Measurements from ENCODE around the gene ADAMTSL5. TPM values are rescaled to one million over a fixed set of nuclear protein-coding genes. Genes with fewer than 3 reads are reported as not detected.

The ADAMTSL5 gene
- total and polyA plus RNA-seq, 10 donors, result 0.13 to 2.0 (median 0.50) TPM

- H3K27ac ChIP-seq, result no peak overlapping the region
- peak; percentile 78 for DNase-seq
Measured at GRCh38 chr19:1469255-1470054, 43.4 kb downstream of the ADAMTSL5 start.

GRCh38 chr19:1468821-1469254, 44.0 kb downstream of the ADAMTSL5 start:
- H3K4me1 ChIP-seq, result peaks cover 50 to 89% (median 74%) of the 10 kb centered on the region in 6 donors
- intact Hi-C loops (cut with DNase I; ENCODE audit: low total_unique reads), result no loop called here

More at GRCh38 chr19:1469255-1470054, 43.4 kb downstream of the ADAMTSL5 start:
- no peak for TF ChIP-seq POLR2AphosphoS5 (IDR thresholded peaks at IDR 0.05)
- H3K27me3 ChIP-seq (replicated peaks in 1 of 7), result peaks cover 21 to 97% (median 82%) of the 10 kb centered on the region in 7 donors
- H3K4me3 ChIP-seq, result peak overlapping the region; percentile 18 to 72 (median 46)
- 1 to 4% (median 2%) methylated on average over 9 to 117 of the region's 117 CpGs for WGBS, 5 donors
- H3K9me3 ChIP-seq, result no peaks in the 10 kb centered on the region
- intact Hi-C loops (cut with DNase I; ENCODE audit: low total_unique reads), result no loop called here
- peaks cover 50 to 95% (median 74%) of the 10 kb centered on the region in 6 donors for H3K4me1 ChIP-seq
- peaks cover 0 to 23% (median 5%) of the 10 kb centered on the region in 6 donors for H3K36me3 ChIP-seq

GRCh38 chr19:1468274-1468820, 44.5 kb downstream of the ADAMTSL5 start:
- Histone ChIP-seq H3K4me1 (peaks cover 50 to 84% (median 72%) of the 10 kb centered on the region in 6 donors), H3K4me3 (peak overlapping the region in 6 of 8 donors; percentile 4 to 72 (median 45)), H3K27ac (no peak overlapping the region), H3K9me3 (no peaks in the 10 kb centered on the region), H3K36me3 (peaks cover 0 to 13% (median 0%) of the 10 kb centered on the region in 6 donors), H3K27me3 (replicated peaks in 1 of 7) (peaks cover 21 to 91% (median 82%) of the 10 kb centered on the region in 7 donors)
- TF ChIP-seq POLR2A (IDR thresholded peaks at IDR 0.05) (no peak), POLR2AphosphoS5 (IDR thresholded peaks at IDR 0.05) (peak in 1 of 3 donors; percentile 8), CTCF (IDR thresholded peaks at IDR 0.05 in 8 of 11, conservative IDR thresholded peaks at IDR 0.05 in 3 of 11) (no peak)
- WGBS, 5 donors, result 2 to 11% (median 5%) methylated on average over 16 to 49 of the region's 49 CpGs
- DNase-seq, result no peak
- intact Hi-C loops (cut with DNase I; ENCODE audit: low total_unique reads), result no loop called here

More at GRCh38 chr19:1468821-1469254, 44.0 kb downstream of the ADAMTSL5 start:
- H3K36me3 ChIP-seq, result peaks cover 0 to 17% (median under 1%) of the 10 kb centered on the region in 6 donors
- peak overlapping the region in 7 of 8 donors; percentile 4 to 72 (median 43) for H3K4me3 ChIP-seq
- TF ChIP-seq POLR2A (IDR thresholded peaks at IDR 0.05), result no peak
- TF ChIP-seq POLR2AphosphoS5 (IDR thresholded peaks at IDR 0.05), result no peak
- peaks cover 21 to 96% (median 82%) of the 10 kb centered on the region in 7 donors for H3K27me3 ChIP-seq (replicated peaks in 1 of 7)
- no peak overlapping the region for H3K27ac ChIP-seq
- DNase-seq, result no peak
- H3K9me3 ChIP-seq, result no peaks in the 10 kb centered on the region
- 1 to 7% (median 4%) methylated on average over 15 to 47 of the region's 47 CpGs; no CpG with 5 or more reads in 1 of the 5 donors for WGBS, 5 donors

GRCh38 chr19:1467490-1468273, 45.1 kb downstream of the ADAMTSL5 start:
- DNase-seq, result peak; percentile 67
- intact Hi-C loops (cut with DNase I; ENCODE audit: low total_unique reads), result no loop called here

More at GRCh38 chr19:1467490-1468273, 45.1 kb downstream of the ADAMTSL5 start:
- Histone ChIP-seq H3K4me1 (peaks cover 50 to 77% (median 70%) of the 10 kb centered on the region in 6 donors), H3K4me3 (peak overlapping the region in 4 of 8 donors; percentile 4 to 72 (median 46)), H3K9me3 (no peaks in the 10 kb centered on the region), H3K27ac (no peak overlapping the region), H3K36me3 (peaks cover 0 to 12% (median 0%) of the 10 kb centered on the region in 6 donors), H3K27me3 (replicated peaks in 1 of 7) (peaks cover 21 to 85% (median 80%) of the 10 kb centered on the region in 7 donors)
- TF ChIP-seq CTCF (IDR thresholded peaks at IDR 0.05 in 8 of 11, conservative IDR thresholded peaks at IDR 0.05 in 3 of 11), result no peak
- no peak for TF ChIP-seq POLR2A (IDR thresholded peaks at IDR 0.05)
- TF ChIP-seq POLR2AphosphoS5 (IDR thresholded peaks at IDR 0.05), result no peak
- 0 to 4% (median 3%) methylated on average over 6 to 92 of the region's 92 CpGs for WGBS, 5 donors

Data from spleen (tissue), 11 donors.